Measurements from ENCODE around the gene PPFIA2. TPM values are rescaled to one million over a fixed set of nuclear protein-coding genes. Genes with fewer than 3 reads are reported as not detected.

Gene PPFIA2
- total RNA-seq, 6 experiments from 2014 or later, result 0.12 to 1.2 (median 0.56) TPM; not detected in 2

DNA sequence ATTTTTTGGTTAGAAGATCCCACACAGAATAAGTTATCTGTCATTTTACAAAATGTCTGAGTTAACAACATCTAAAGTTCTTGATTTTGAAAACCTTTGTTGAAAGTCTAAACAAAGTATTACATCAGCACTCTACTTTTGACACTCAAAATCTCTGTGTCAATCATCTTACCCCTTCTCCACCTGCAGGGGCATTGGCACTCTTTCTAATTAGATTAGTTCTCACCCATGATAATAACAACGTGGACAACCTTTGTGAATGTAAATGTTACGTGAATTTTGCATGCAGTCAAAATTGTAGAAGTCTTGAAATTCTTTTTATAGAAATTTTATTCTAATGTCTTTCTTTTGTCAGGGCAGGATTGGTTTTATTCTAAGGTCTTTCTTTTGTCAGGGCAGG is 33.5 kb upstream of the PPFIA2 start:
- WGBS (ENCODE audit: insufficient coverage, low coverage, low lambda C conversion rate, missing lambda C conversion rate), result 46% methylated on average over 2 of the region's 2 CpGs
- Histone ChIP-seq H3K27ac (no peak overlapping the region), H3K9me3 (no peaks in the 10 kb centered on the region), H3K4me3 (no peak overlapping the region), H3K36me3 (no peaks in the 10 kb centered on the region), H3K4me1 (no peaks in the 10 kb centered on the region), H3K27me3 (no peaks in the 10 kb centered on the region)
- intact Hi-C loops (cut with DNase I), result no loop called here
- no peak for DNase-seq
- ATAC-seq, result no peak
- no peak for TF ChIP-seq POLR2A (IDR thresholded peaks at IDR 0.05)
- TF ChIP-seq, protein P1, sequence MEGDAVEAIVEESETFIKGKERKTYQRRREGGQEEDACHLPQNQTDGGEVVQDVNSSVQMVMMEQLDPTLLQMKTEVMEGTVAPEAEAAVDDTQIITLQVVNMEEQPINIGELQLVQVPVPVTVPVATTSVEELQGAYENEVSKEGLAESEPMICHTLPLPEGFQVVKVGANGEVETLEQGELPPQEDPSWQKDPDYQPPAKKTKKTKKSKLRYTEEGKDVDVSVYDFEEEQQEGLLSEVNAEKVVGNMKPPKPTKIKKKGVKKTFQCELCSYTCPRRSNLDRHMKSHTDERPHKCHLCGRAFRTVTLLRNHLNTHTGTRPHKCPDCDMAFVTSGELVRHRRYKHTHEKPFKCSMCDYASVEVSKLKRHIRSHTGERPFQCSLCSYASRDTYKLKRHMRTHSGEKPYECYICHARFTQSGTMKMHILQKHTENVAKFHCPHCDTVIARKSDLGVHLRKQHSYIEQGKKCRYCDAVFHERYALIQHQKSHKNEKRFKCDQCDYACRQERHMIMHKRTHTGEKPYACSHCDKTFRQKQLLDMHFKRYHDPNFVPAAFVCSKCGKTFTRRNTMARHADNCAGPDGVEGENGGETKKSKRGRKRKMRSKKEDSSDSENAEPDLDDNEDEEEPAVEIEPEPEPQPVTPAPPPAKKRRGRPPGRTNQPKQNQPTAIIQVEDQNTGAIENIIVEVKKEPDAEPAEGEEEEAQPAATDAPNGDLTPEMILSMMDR (IDR thresholded peaks at IDR 0.05), result no peak

DNA sequence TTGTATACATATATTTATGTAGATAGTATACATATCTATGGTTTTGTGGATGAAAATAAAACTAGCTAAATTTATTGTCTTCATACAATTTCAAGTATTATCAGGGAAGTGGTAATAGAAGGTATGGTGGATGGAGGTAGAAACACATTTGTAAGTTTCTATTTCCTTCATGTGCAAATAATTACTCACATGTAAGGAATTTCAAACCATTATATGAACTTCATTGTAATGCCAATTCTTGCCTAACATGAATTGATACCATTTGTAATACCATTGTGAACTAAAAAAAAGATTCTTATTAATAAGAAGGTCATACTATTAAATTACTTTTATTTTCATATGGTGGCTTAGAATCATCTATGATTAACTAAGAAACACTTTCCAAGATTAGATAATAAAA is 20.1 kb upstream of the PPFIA2 start:
- DNase-seq, result no peak
- TF ChIP-seq, protein P1 (IDR thresholded peaks at IDR 0.05), result no peak
- TF ChIP-seq POLR2A (IDR thresholded peaks at IDR 0.05), result no peak
- Histone ChIP-seq H3K9me3 (no peaks in the 10 kb centered on the region), H3K4me1 (no peaks in the 10 kb centered on the region), H3K27ac (no peak overlapping the region), H3K27me3 (no peaks in the 10 kb centered on the region), H3K36me3 (no peaks in the 10 kb centered on the region), H3K4me3 (no peak overlapping the region)
- ATAC-seq, result no peak
- intact Hi-C loops (cut with DNase I), result no loop called here

DNA sequence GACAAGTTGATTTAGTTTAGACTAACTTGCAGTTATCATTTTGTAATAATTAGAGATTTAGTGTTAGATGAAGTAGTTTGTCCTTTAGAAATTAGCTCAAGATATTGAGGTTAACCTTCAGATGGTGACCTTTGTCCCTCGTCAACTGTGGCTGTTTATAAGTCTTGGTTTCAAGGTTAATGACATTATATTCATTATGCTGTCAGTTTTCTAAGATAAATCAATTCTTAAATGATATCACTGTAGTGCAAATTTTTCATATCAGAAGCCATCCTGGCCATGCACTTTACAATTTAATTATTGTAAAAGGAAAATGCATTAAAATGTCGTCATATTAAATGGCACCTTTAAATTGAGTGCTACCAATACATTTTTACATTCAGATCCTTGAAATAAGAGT is 19.6 kb upstream of the PPFIA2 start:
- intact Hi-C loops (cut with DNase I), result no loop called here
- H3K27me3 ChIP-seq, result no peaks in the 10 kb centered on the region
- no peak overlapping the region for H3K4me3 ChIP-seq
- no peak for DNase-seq
- ATAC-seq, result no peak
- whole genome bisulfite sequencing (ENCODE audit: insufficient coverage, low coverage, low lambda C conversion rate, missing lambda C conversion rate), result 32% methylated on average over 2 of the region's 2 CpGs
- no peaks in the 10 kb centered on the region for H3K4me1 ChIP-seq
- no peaks in the 10 kb centered on the region for H3K9me3 ChIP-seq
- H3K36me3 ChIP-seq, result no peaks in the 10 kb centered on the region
- TF ChIP-seq POLR2A (IDR thresholded peaks at IDR 0.05), result no peak
- TF ChIP-seq, protein P1 (IDR thresholded peaks at IDR 0.05), result no peak
- H3K27ac ChIP-seq, result no peak overlapping the region

DNA sequence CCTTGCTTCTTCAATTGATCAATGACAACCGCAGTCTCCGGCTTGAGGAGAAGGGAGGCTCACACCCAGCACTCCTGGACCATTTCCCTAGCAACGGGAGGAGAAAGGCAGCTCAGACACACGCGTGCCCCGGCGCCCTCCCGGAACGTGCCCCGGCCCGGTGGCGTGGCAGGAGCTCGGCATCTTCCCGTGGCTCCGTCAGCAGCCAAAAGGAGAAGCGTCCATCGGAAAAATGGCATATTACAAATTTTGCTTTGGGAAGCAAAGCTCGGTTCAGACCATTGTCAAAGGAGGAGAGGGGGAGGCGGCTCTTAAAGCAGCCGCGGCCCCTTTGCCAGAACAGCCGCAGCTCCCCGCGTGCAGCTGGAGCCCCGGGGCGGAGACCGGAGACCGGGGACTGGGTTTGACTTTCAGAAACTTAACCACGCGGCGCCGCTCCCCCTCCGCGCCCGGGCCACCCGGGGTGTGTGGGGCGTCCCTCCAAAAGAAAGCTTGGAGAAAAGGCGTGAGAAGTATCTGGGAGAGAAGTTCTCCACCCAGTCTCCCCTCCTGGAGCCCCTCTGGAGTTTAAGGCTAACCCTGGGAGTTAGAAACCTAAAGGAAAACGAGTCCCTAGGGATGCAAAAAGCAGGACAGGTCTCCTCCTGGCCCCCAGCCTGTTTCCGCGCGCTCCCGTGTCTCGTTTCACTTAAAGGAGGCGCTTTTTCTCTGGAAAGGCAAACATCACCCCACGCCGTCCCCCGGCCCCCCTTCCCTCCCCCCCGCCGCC is 545 bp downstream of the PPFIA2 start:
- ATAC-seq (peak; percentile 11 to 40 (median 19)), DNase-seq (peak in 1 of 3 donors; percentile 16)
- 1% methylated on average over 29 of the region's 50 CpGs for WGBS (ENCODE audit: insufficient coverage, low coverage, low lambda C conversion rate, missing lambda C conversion rate)
- intact Hi-C loops (cut with DNase I), result no loop called here
- TF ChIP-seq, protein P1 (IDR thresholded peaks at IDR 0.05), result no peak
- no peak for TF ChIP-seq POLR2A (IDR thresholded peaks at IDR 0.05)
- Histone ChIP-seq H3K4me3 (peak overlapping the region; percentile 7 to 32 (median 18)), H3K36me3 (no peaks in the 10 kb centered on the region), H3K4me1 (no peaks in the 10 kb centered on the region), H3K27ac (no peak overlapping the region), H3K27me3 (no peaks in the 10 kb centered on the region), H3K9me3 (no peaks in the 10 kb centered on the region)
